ENCODE results near the gene TFR2.

The TFR2 gene

DNA sequence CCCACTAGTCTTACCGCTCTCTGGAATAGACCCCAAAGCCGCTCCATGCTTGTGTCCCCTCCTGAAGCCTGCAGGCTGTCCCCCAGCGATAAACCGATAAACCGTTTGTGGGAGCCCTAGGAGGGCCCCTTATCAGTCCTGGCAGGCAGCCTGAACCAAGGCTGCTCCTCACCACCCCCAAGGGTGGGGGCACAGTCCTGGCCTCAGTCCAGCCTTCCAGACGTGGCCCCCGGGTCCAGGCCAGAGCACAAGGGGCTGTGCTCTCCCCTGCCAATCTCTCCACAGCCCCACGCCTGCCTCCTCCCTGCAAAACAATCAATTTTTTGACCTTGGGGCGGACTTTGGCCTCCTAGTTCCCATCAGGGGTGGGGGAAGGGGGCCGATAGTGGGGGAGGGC lies at the start of gene TFR2:
TFR2 (minus strand) TSS at position 90 of the 397 bp plus-strand sequence; CDS start at position 47, 43 bp downstream.
- DNase-seq (ENCODE audit: low read depth in 2 of 2): no peak

- no peak for DNase-seq (ENCODE audit: low read depth in 2 of 2)
Measured at GRCh38 chr7:100689230-100690135, 48.1 kb upstream of the TFR2 start.

DNA sequence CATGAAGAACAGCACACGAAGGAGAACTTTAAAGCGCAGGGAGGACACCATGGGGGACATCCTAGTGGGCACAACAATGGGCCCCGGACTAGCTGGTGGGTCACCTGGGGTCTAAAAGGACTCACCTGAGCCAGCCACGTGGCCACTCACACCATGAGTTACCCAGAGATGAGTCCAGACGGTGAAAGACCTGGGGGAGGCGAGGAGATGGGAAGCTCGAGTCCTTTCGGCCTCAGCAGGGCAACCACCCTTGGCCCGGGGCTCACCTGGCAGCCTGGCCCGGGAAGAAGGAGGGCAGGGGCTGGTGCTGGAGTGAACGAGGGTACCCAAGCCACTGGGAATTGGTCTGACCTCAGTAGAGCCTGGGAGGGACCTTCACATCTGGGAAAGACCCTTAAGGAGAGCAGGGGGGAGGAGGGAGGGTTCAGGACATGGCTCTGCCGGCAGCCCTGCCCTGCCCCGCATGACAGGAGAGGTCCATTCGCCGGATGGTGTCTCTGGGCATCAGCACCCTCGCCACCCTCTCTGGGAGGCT lies 47.0 kb upstream of the TFR2 start:
- DNase-seq (ENCODE audit: low read depth in 2 of 2): no peak

DNA sequence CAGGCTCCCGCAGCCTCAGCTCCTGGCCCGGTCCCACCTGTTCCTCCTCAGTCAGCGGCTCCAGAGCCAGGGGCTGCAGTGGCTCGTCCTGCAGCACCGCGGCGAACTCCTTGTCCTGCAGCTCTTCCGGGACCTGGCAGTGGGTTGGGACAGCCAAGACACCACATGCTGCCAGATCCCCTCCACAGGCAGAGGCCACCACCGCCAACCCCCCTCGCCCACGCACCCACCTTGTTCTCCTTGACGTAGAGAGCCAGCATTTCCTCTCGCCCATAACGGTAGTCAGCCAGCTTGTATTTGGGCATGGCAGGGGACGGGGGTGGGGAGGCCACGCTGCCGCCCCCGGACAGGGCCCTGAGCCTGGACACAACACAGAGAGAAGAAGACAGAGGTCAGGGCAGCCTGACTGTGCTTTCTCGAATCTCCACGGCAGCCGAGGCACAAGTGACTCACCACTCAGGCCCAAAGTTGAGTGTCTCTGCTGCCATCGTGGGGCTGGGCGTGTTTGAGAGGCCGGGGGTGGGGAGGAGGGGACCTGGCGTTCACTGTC lies 46.5 kb upstream of the TFR2 start:
- no peak for DNase-seq (ENCODE audit: low read depth in 2 of 2)

DNA sequence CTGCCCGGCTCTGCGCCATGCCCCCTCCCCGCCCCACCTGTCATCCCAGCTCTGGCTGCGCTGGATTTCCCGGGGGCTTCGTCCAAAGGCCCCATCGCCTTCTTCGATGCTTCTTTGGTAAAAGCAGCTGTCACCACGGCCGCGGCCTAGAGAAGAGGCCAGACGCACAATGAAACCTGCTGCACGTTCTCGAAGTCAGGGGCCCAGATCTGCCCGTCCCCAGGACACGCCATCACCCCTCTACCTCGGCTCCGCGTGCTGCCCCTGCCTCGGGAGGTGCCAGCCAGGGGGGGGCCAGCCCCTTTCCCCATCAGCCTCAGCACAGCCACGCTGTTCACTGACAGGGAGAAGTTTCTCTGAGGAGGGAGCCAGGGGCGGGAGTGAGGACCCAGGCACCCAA lies 45.9 kb upstream of the TFR2 start:
- DNase-seq (ENCODE audit: low read depth in 2 of 2): no peak

GRCh38 chr7:100686822-100687211 lies 45.5 kb upstream of the TFR2 start:
- DNase-seq (ENCODE audit: low read depth in 2 of 2): no peak

- DNase-seq (ENCODE audit: low read depth in 2 of 2): no peak
Measured at GRCh38 chr7:100686201-100686821, 45.0 kb upstream of the TFR2 start.

GRCh38 chr7:100685631-100686145 lies 44.3 kb upstream of the TFR2 start:
- no peak for DNase-seq (ENCODE audit: low read depth in 2 of 2)

- DNase-seq (ENCODE audit: low read depth in 2 of 2): no peak
Measured at GRCh38 chr7:100685049-100685605, 43.8 kb upstream of the TFR2 start.

DNA sequence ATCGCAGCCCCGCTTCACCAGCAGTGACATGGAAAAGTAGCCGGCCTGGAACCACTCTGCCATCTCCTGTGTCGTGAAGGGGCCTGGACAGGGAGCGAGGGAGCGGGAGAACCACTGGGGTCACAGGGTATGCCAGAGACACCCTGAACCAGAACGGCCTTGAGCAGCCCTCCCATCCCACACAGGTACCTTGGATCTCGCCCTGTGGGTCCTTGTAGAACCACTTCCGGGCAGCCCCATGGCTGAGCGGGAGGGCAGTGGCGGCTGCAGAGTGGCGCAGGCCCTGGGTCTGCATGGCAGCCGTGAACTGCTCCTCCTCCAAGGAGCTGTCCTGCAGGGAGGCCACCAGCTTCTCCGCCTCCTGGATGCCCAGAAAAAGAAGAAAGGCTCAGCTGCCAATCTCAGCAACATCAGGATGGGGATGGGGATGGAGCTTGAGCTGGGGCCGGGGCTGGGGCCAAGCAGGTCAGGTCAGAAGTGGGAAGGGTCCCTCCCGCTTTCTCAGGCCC lies 43.2 kb upstream of the TFR2 start:
- no peak for DNase-seq (ENCODE audit: low read depth in 2 of 2)

- no peak for DNase-seq (ENCODE audit: low read depth in 2 of 2)
Measured at GRCh38 chr7:100683659-100684533, 42.5 kb upstream of the TFR2 start.

DNA sequence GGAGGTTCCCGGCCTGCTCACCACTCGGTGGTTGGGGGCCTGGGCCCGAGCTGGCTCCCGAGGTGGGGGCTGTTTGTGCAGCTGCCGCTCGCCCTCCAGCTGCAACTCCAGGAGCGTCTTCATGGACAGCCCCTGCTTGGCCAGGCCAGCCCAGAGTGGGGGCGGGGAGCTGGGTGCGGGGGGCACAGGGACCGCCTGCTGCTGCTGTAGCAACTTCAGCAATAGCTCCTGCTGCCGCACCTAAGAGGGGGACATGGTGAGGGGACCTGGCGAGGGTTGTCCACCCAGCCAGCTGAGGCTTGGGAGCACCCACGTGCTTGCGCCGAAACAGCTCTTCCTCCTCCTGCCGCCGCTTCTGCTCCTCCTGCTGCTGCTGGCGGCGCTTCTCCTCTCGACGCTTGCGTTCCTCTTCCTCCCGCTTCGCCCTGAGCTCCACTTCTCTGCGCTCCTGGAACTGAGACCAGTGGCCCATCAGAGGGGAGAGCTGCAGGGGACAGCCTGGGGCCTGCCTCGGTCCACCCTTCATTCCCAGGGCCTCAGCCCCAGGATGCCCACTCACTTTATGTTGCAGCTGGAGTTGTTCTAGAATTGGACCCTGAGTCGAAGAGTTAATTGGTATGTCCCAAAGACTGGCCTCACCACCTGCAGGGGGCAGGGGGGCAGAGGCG lies 41.8 kb upstream of the TFR2 start:
- no peak for DNase-seq (ENCODE audit: low read depth in 2 of 2)

- DNase-seq (ENCODE audit: low read depth in 2 of 2): peak in 1 of 2 donors; percentile 21
Measured at GRCh38 chr7:100682228-100682741, 40.9 kb upstream of the TFR2 start.

- no peak for DNase-seq (ENCODE audit: low read depth in 2 of 2)
Measured at GRCh38 chr7:100681491-100682227, 40.3 kb upstream of the TFR2 start.

DNA sequence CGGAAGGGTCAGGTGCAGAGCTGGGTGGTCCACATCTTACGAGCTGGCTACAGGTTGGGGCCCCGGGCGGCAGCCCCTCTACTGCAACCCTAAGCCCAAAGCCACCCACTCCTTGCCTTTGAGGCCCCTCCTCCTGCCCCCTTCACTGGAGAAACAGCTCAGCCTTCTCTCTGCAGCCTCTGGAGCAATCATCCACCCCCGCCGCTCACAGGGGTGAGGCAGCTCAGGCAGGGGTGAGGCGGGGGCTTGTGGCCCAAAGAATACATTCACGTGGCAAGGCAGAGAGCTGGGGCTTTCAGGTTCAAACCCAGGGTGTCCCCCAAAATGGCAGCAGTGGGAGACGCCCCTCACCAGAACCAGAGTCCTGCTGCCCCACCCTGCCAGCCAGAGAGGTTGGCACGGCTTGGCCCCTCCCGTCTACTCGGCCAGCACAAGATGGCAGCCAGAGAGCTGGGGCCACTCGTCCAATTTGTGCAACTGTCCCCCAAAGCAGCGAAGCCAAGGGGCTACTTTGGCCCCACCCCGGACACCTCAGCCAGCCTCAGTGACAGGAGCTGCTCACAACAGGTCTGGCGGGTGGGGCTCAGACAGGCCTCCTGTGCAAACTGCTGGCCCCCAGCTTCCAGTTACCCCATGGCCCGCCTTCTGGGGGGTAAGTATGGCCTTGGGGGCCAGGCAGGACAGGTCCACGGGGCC lies 39.4 kb upstream of the TFR2 start:
- no peak for DNase-seq (ENCODE audit: low read depth in 2 of 2)

- DNase-seq (ENCODE audit: low read depth in 2 of 2): no peak
Measured at GRCh38 chr7:100679927-100680575, 38.7 kb upstream of the TFR2 start.

GRCh38 chr7:100679129-100679926 lies 38.0 kb upstream of the TFR2 start:
- no peak for DNase-seq (ENCODE audit: low read depth in 2 of 2)
